Testis (tissue), 3 donors: ENCODE measurements around the gene ALOX5. TPM values are rescaled to one million over a fixed set of nuclear protein-coding genes. Genes with fewer than 3 reads are reported as not detected.
"Not testable (repeated sequence)": the region's sequence is repeated elsewhere in the genome, so short reads cannot be mapped to it uniquely, and the experiment has no call there.

Experiments used
- DNase-seq: peaks from one replicate; pipeline ENCODE4 v3.0.0-alpha.2; 2019
- H3K27ac ChIP-seq, 2 donors: fragments of 200-600 bp; sonication (generic); one replicate each; pipeline ENCODE4 v1.5.1; 2019
- H3K27me3 ChIP-seq: fragments of 200-600 bp; sonication (generic); one replicate; pipeline ENCODE4 v1.5.1; 2019
- H3K36me3 ChIP-seq: fragments of 200-600 bp; sonication (generic); one replicate; pipeline ENCODE4 v1.5.1; 2017; ENCODE audit warnings: low read depth; ENCODE audit errors: missing control alignments
- H3K4me1 ChIP-seq: fragments of 200-600 bp; sonication (generic); one replicate; pipeline ENCODE4 v1.5.1; 2019
- H3K4me3 ChIP-seq, 2 donors: fragments of 200-600 bp; sonication (generic); one replicate each; pipeline ENCODE4 v1.5.1; 2017 to 2019
- H3K9me3 ChIP-seq: fragments of 200-600 bp; sonication (generic); one replicate; pipeline ENCODE4 v1.5.1; 2017
- POLR2A ChIP-seq: fragments of 450-650 bp; IDR thresholded peaks from one replicate; pipeline ENCODE4 v1.6.1; 2017; ENCODE audit warnings: antibody characterized with exemption, mild to moderate bottlenecking, moderate library complexity
- WGBS, 2 donors: methylation state at CpG; one replicate each; pipeline ENCODE4 v1.1.5; 2018; 5-methylcytosine and 5-hydroxymethylcytosine counted together
- intact Hi-C: fragments of 100-400 bp; cut with DNase I; formaldehyde crosslinking; loops from one replicate; pipeline ENCODE4 v1.15.1; 2023; ENCODE audit warnings: low total_unique reads
- polyA plus RNA-seq: library from polyadenylated mRNA; stranded (reverse); fragments of 350-450 nt; fragmentation: Illumina TruSeq; extraction: RNeasy Lipid Tissue Mini Kit (QIAGEN cat#74804); gene quantifications from one replicate; pipeline ENCODE4 v1.2.3, GENCODE V29; 2014; ENCODE audit warnings: low read depth, low replicate concordance; ENCODE audit not compliant: insufficient read depth
- total RNA-seq, 2 donors: library from RNA; depleted of rRNA; stranded (reverse); fragments of >200 nt; gene quantifications; one replicate each; pipeline ENCODE4 v1.2.3, GENCODE V29; 2016
- TF ChIP-seq, protein P1 (sequence below), 3 experiments: fragments of 450-650 bp in 2 of 3; fragments of 200-600 bp in 1 of 3; sonication (generic) in 1 of 3; IDR thresholded peaks; one replicate each; pipeline ENCODE4 v1.5.1; 2016 to 2019; ENCODE audit warnings: antibody characterized with exemption in 3 of 3, mild to moderate bottlenecking in 2 of 3, moderate library complexity in 1 of 3

ALOX5 gene
- total and polyA plus RNA-seq, 3 donors from 2014 or later, result 11.4 to 18.5 (median 13.7) TPM

- no peak overlapping the region for H3K27ac ChIP-seq
- H3K9me3 ChIP-seq, result no peaks in the 10 kb centered on the region
- H3K27me3 ChIP-seq, result no peaks in the 10 kb centered on the region
- TF ChIP-seq, protein P1, sequence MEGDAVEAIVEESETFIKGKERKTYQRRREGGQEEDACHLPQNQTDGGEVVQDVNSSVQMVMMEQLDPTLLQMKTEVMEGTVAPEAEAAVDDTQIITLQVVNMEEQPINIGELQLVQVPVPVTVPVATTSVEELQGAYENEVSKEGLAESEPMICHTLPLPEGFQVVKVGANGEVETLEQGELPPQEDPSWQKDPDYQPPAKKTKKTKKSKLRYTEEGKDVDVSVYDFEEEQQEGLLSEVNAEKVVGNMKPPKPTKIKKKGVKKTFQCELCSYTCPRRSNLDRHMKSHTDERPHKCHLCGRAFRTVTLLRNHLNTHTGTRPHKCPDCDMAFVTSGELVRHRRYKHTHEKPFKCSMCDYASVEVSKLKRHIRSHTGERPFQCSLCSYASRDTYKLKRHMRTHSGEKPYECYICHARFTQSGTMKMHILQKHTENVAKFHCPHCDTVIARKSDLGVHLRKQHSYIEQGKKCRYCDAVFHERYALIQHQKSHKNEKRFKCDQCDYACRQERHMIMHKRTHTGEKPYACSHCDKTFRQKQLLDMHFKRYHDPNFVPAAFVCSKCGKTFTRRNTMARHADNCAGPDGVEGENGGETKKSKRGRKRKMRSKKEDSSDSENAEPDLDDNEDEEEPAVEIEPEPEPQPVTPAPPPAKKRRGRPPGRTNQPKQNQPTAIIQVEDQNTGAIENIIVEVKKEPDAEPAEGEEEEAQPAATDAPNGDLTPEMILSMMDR (IDR thresholded peaks at IDR 0.05), result no peak
- no peak for TF ChIP-seq POLR2A
- no peak for DNase-seq
- intact Hi-C loops, result no loop called here
- H3K36me3 ChIP-seq, result no peaks in the 10 kb centered on the region
- no peak overlapping the region for H3K4me3 ChIP-seq
- 88 to 95% methylated on average over 2 of the region's 2 CpGs for WGBS, 2 donors
- peaks cover 28% of the 10 kb centered on the region for H3K4me1 ChIP-seq
Measured at GRCh38 chr10:45471059-45471458, 97.0 kb downstream of the ALOX5 start.

GRCh38 chr10:45471531-45472310 lies 97.7 kb downstream of the ALOX5 start:
- Histone ChIP-seq H3K4me1 (peaks cover 28% of the 10 kb centered on the region), H3K36me3 (no peaks in the 10 kb centered on the region), H3K27ac (peak overlapping the region in 1 of 2 donors; percentile 30), H3K27me3 (no peaks in the 10 kb centered on the region), H3K4me3 (no peak overlapping the region), H3K9me3 (no peaks in the 10 kb centered on the region)
- 70 to 73% methylated on average over 8 of the region's 8 CpGs for WGBS, 2 donors
- no peak for DNase-seq
- TF ChIP-seq POLR2A, result no peak
- TF ChIP-seq, protein P1 (IDR thresholded peaks at IDR 0.05), result no peak
- intact Hi-C loops, result no loop called here

DNA sequence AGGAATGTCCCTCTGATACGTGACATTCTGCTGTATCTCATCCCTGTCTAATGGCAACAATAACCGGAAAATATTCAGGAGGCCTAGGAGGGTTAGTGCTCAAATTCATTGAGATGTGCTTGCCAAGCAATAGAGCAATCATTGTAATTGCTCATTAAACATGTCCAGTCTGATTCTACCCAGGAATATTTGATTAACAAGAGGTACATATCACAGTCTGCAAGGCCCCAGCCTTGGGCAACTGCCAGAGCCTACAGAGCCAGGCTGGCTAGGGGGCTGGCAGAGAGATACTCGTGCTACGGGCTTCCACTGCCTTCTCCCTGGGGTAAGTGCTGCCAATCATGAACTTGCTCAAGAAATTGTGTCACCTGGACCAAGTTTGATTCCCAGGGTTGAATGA lies 99.1 kb downstream of the ALOX5 start:
- H3K4me1 ChIP-seq, result peaks cover 28% of the 10 kb centered on the region
- no peaks in the 10 kb centered on the region for H3K27me3 ChIP-seq
- TF ChIP-seq, protein P1 (IDR thresholded peaks at IDR 0.05), result no peak
- TF ChIP-seq POLR2A, result no peak
- intact Hi-C loops, result no loop called here
- no peaks in the 10 kb centered on the region for H3K36me3 ChIP-seq
- no peaks in the 10 kb centered on the region for H3K9me3 ChIP-seq
- no peak overlapping the region for H3K27ac ChIP-seq
- no peak overlapping the region for H3K4me3 ChIP-seq
- peak; percentile 43 for DNase-seq
- 65 to 76% methylated on average over 4 of the region's 4 CpGs for WGBS, 2 donors

DNA sequence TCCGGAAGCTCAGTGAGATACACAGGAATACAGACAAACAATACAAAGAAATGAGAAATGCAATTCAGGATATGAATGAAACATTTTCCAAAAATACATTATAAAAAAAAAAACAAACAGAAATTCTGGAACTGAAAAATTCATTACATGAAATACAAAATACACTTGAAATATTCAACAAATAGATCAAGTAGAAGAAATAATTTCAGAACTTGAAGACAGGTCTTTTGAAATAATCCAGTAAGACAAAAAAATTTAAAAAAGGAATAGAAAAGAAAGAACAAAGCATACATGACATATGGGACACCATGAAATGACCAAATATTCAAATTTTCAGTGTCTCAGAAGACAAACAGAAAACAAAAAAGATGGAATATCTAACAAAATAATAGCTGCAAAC lies 102.5 kb downstream of the ALOX5 start:
- no peak for DNase-seq
- H3K9me3 ChIP-seq, result no peaks in the 10 kb centered on the region
- TF ChIP-seq, protein P1 (IDR thresholded peaks at IDR 0.05), result no peak
- TF ChIP-seq POLR2A, result no peak
- intact Hi-C loops, result no loop called here
- H3K36me3 ChIP-seq, result no peaks in the 10 kb centered on the region
- H3K4me1 ChIP-seq, result peaks cover 13% of the 10 kb centered on the region
- H3K27ac ChIP-seq, result no peak overlapping the region
- no peaks in the 10 kb centered on the region for H3K27me3 ChIP-seq
- H3K4me3 ChIP-seq, result no peak overlapping the region
- WGBS, 2 donors, result 94 to 100% methylated on average over 1 of the region's 1 CpG

DNA sequence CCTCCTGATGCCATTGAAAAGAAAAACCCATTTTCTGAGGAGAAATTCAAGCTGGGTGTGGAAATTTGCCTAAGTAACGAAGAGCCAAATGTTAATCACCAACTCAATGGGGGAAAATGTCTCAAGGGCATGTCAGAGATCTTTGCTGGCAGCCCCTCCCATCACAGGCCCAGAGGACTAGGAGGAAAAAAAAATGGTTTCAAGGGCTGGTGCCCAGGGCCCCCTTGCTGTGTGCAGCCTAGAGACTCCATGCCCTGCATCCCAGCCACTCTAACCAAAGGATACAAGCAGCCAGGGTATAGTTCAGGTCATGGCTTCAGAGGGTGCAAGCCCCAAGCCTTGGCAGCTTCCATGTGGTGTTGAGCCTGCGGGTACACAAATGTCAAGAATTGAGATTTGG lies 106.3 kb downstream of the ALOX5 start:
- TF ChIP-seq POLR2A, result no peak
- TF ChIP-seq, protein P1 (IDR thresholded peaks at IDR 0.05), result no peak
- Histone ChIP-seq H3K36me3 (no peaks in the 10 kb centered on the region), H3K4me3 (no peak overlapping the region), H3K27me3 (no peaks in the 10 kb centered on the region), H3K4me1 (no peaks in the 10 kb centered on the region), H3K27ac (no peak overlapping the region), H3K9me3 (no peaks in the 10 kb centered on the region)
- WGBS, 2 donors, result 94 to 100% methylated on average over 2 of the region's 2 CpGs
- intact Hi-C loops, result no loop called here
- no peak for DNase-seq

DNA sequence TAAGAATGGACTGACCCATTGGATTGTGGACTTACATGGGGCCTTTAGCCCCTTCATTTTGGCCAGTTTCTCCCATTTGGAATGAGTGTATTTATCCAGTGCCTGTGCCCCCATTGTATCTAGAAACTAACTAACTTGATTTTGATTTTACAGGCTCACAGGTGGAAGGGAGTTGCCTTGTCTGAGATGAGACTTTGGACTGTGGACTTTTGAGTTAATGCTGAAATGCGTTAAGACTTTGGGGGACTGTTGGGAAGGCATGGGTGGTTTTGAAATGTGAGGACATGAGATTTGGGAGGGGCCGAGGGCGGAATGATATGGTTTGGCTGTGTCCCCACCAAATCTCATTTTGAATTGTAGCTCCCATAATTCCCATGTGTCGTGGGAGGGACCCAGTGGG lies 107.1 kb downstream of the ALOX5 start:
- H3K27ac ChIP-seq, H3K4me1 ChIP-seq, H3K27me3 ChIP-seq, intact Hi-C loops, DNase-seq, H3K9me3 ChIP-seq, H3K36me3 ChIP-seq, H3K4me3 ChIP-seq: not testable (repeated sequence)
- WGBS, 2 donors, result 95 to 98% methylated on average over 4 of the region's 4 CpGs
